ENCODE measurements around the gene RABGAP1L.

- TF ChIP-seq CTCF (IDR thresholded peaks at IDR 0.05 in 2 of 3, conservative IDR thresholded peaks at IDR 0.05 in 1 of 3; ENCODE audit: control insufficient read depth in 2 of 3, extremely low read depth in 1 of 3, insufficient read depth in 1 of 3, low read depth in 3 of 3, low read length in 3 of 3) (no peak), SP1 (IDR thresholded peaks at IDR 0.05; ENCODE audit: low read depth, low read length) (no peak), TARDBP (IDR thresholded peaks at IDR 0.05; ENCODE audit: borderline replicate concordance) (no peak), MAX (IDR thresholded peaks at IDR 0.05; ENCODE audit: low read depth, low read length) (no peak), CHD4 (IDR thresholded peaks at IDR 0.05) (no peak), NRF1 (conservative IDR thresholded peaks at IDR 0.05; ENCODE audit: low read depth, low read length) (no peak), JUND (IDR thresholded peaks at IDR 0.05; ENCODE audit: low read depth, low read length) (no peak), ETV6 (conservative IDR thresholded peaks at IDR 0.05 in 1 of 2, IDR thresholded peaks at IDR 0.05 in 1 of 2; ENCODE audit: borderline replicate concordance in 1 of 2, low read depth in 1 of 2) (no peak), CUX1 (IDR thresholded peaks at IDR 0.05; ENCODE audit: insufficient replicate concordance, low read depth, low read length) (no peak), EZH2 (IDR thresholded peaks at IDR 0.05; ENCODE audit: borderline replicate concordance, control insufficient read depth, low read depth, low read length) (no peak)
Measured at GRCh38 chr1:174912264-174912663, 752.9 kb downstream of the RABGAP1L start.

All from GM12878 (cell line).